Measurements from ENCODE around the gene PPDPF. TPM values are rescaled to one million over a fixed set of nuclear protein-coding genes. Genes with fewer than 3 reads are reported as not detected.

The PPDPF gene
- total RNA-seq, 1 donor from 2014 or later = 355 TPM

DNA sequence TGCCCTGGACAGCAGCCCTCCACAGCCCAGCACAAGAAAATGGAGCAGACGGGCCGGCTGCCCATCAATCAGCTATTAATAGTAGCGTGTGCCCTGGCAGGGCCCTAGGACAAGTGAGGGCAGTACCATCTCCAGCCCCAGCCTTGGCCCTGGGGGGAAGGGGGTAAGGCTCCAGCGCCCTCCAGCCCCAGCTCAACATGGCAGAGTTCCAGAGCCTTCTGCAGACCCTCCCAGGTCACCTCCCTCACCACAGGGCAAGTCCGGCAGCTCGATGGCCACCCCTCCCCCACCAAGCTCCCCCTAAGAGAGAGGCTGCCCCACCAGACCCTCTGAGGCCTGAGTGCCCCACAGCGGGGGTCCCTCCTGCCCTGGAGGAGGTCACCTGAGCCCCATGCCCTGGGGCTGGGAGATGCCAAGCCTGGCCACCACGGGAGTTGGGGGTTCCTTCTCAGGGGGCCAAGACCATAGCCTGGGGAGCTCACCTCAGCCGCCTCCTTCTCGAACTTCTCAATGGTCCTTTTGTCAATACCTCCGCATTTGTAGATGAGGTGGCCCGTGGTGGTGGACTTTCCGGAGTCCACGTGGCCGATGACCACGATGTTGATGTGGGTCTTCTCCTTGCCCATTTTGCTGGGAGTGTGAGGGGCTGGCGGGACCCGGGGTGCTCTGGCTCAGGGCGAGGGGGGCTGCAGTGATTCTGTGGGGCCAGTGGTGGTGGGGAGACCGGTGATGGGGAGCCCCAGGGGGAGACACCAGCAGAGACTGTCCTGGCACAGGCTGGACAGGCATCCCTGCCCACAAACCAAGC is 23.2 kb upstream of the PPDPF start:
- no peaks in the 10 kb centered on the region for H3K9me3 ChIP-seq
- DNase-seq = peak; percentile 57
- H3K4me1 ChIP-seq = peaks cover 11% of the 10 kb centered on the region
- peaks cover 33% of the 10 kb centered on the region for H3K27me3 ChIP-seq
- no peak for ATAC-seq
- H3K4me3 ChIP-seq = no peak overlapping the region
- TF ChIP-seq, protein P1, sequence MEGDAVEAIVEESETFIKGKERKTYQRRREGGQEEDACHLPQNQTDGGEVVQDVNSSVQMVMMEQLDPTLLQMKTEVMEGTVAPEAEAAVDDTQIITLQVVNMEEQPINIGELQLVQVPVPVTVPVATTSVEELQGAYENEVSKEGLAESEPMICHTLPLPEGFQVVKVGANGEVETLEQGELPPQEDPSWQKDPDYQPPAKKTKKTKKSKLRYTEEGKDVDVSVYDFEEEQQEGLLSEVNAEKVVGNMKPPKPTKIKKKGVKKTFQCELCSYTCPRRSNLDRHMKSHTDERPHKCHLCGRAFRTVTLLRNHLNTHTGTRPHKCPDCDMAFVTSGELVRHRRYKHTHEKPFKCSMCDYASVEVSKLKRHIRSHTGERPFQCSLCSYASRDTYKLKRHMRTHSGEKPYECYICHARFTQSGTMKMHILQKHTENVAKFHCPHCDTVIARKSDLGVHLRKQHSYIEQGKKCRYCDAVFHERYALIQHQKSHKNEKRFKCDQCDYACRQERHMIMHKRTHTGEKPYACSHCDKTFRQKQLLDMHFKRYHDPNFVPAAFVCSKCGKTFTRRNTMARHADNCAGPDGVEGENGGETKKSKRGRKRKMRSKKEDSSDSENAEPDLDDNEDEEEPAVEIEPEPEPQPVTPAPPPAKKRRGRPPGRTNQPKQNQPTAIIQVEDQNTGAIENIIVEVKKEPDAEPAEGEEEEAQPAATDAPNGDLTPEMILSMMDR (IDR thresholded peaks at IDR 0.05) = no peak
- intact Hi-C loops (cut with DNase I) = no loop called here
- no peak overlapping the region for H3K27ac ChIP-seq
- H3K36me3 ChIP-seq = no peaks in the 10 kb centered on the region

DNA sequence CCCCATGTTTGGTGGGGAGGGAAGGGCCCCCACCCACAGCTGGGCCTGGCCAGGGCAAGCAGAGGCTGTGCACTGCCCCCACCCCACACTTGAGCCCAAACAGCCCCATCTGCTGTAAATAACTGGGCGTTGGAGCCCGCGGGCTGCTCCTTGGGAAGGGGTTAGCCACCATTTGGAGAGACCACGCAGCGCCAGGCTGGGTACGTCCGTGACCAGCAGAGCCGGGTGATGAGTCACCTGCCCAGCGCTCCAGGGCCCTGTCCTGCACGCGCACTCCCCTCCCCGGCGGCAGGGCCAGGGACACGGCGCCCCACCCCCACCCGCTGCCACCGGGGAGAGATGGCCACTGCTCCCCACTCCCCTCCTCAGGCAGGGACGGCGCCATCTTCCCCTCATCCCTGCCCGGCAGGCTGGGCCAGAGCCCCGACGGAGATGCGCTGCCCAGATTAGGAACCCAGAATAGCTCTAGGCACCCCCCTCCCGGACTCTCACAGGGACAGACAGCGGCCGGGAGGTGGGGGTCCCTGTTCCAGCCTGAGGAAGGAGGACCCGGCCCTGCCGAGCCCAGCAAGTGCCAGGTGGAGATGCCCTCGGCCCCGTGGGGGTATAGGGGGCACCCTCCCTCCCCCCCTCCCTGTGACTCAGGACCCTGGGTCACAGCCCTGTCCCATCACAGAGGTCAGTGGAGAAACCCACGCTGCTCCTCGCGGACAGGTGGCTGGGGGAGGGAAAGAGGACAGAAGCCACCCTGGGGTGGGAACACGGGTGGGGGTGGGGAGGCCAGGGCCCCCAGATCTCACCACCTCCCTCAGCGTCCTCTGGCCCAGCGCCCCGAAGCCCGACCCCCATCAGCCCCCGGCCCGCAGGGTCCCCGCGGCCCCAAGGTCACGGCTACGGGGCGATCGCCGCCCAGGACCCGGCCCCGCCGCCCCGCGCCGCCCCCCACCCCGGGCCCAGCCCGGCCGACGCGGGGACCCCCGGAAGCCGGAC is 22.3 kb upstream of the PPDPF start:
- intact Hi-C loops (cut with DNase I) = no loop called here
- DNase-seq (peak; percentile 69), ATAC-seq (peak; percentile 18)
- no peak overlapping the region for H3K4me3 ChIP-seq
- no peak overlapping the region for H3K27ac ChIP-seq
- H3K9me3 ChIP-seq = no peaks in the 10 kb centered on the region
- TF ChIP-seq, protein P1 (IDR thresholded peaks at IDR 0.05) = no peak
- H3K36me3 ChIP-seq = no peaks in the 10 kb centered on the region
- H3K27me3 ChIP-seq = peaks cover 40% of the 10 kb centered on the region
- H3K4me1 ChIP-seq = peaks cover 11% of the 10 kb centered on the region

DNA sequence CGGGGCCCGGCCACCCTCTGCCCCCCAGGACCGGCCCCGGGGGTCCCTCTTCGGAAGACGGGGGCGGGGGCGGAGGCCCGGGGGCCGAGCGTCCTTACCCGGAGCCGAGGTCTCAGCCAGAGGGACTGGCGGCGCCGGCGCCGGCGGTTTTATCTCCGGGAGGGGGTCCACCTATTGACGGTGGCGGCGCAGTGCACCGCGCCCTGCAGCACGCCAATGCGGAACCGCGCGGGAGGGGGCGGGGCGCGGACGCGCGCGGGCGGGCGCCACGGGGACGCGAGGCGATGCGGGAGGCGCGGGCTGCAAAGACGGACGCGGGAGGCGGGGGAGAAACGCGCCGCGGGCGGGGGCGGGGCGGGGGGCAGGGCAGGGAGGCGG is 21.6 kb upstream of the PPDPF start, which contains the start of gene EEF1A2:
EEF1A2 (minus strand) TSS at position 124 of the 378 bp plus-strand sequence. CDS start 1,320 bp downstream, outside the sequence.
- peaks cover 11% of the 10 kb centered on the region for H3K4me1 ChIP-seq
- intact Hi-C loops (cut with DNase I) = no loop called here
- H3K9me3 ChIP-seq = no peaks in the 10 kb centered on the region
- ATAC-seq (no peak), DNase-seq (peak; percentile 68)
- H3K36me3 ChIP-seq = no peaks in the 10 kb centered on the region
- H3K27ac ChIP-seq = no peak within 1 kb of the TSS
- TF ChIP-seq, protein P1 (IDR thresholded peaks at IDR 0.05) = no peak
- peaks cover 40% of the 10 kb centered on the region for H3K27me3 ChIP-seq
- peak within 1 kb of the TSS; percentile 26 for H3K4me3 ChIP-seq

DNA sequence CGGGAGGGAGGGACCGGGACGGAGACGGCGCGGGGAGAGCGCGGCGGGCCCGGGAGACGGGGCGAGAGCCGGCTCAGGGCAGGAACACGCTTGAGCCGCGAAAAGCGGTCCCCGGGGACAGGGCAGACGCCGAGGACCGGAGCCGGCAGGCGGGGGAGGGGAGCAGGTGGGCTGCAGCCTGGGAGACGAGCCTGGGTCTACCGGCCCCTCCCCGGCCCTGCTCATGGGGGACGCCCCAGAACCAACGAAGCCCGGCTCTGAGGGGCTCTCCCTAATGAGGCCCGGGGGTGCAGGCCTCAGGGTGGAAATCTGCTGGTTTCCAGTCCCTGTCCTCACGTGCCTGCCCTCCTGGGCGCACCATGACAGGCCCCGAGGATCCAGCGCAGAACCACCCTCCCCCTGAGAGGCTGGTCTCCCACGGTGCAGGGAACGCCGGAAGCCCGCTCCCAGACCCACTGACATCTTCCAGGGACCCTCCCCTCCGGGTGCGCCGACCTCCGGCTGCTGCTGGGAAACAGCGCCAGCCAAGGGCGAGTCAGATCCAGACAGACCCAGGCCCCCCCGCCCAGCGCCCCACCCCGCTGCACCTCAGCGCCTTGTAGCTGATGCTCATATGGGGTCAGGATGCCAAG is 21.1 kb upstream of the PPDPF start:
- peak; percentile 62 for DNase-seq

More for the DNA sequence above, 21.1 kb upstream of the PPDPF start:
- Histone ChIP-seq H3K4me1 (peaks cover 11% of the 10 kb centered on the region), H3K9me3 (no peaks in the 10 kb centered on the region), H3K27ac (no peak overlapping the region), H3K4me3 (peak overlapping the region; percentile 26), H3K36me3 (no peaks in the 10 kb centered on the region), H3K27me3 (peaks cover 40% of the 10 kb centered on the region)
- intact Hi-C loops (cut with DNase I) = no loop called here
- no peak for ATAC-seq
- TF ChIP-seq, protein P1 (IDR thresholded peaks at IDR 0.05) = no peak
